Ishikawa (cell line): ENCODE data around the gene ZBTB12.

Source experiments
- CEBPB ChIP-seq: IDR thresholded peaks from 2 replicates; pipeline ENCODE4 v1.6.1; 2012
- CREB1 ChIP-seq: IDR thresholded peaks from 2 replicates; pipeline ENCODE4 v1.6.1; 2012; ENCODE audit warnings: low read depth
- EGR1 ChIP-seq: IDR thresholded peaks from 2 replicates; pipeline ENCODE4 v1.6.1; 2012
- EP300 ChIP-seq: IDR thresholded peaks from 2 replicates; pipeline ENCODE4 v1.6.1; 2012; ENCODE audit warnings: borderline replicate concordance
- FOXM1 ChIP-seq: IDR thresholded peaks from 2 replicates; pipeline ENCODE4 v1.6.1; 2012; ENCODE audit warnings: low read depth, borderline replicate concordance
- MAX ChIP-seq: IDR thresholded peaks from 2 replicates; pipeline ENCODE4 v1.6.1; 2012
- NFIC ChIP-seq: IDR thresholded peaks from 2 replicates; pipeline ENCODE4 v1.6.1; 2012
- RAD21 ChIP-seq: IDR thresholded peaks from 2 replicates; pipeline ENCODE4 v1.6.1; 2012; ENCODE audit warnings: low read depth
- REST ChIP-seq: IDR thresholded peaks from 2 replicates; pipeline ENCODE4 v1.6.1; 2012; ENCODE audit warnings: low read depth, mild to moderate bottlenecking
- TAF1 ChIP-seq: IDR thresholded peaks from 2 replicates; pipeline ENCODE4 v1.6.1; 2012; ENCODE audit warnings: low read depth, mild to moderate bottlenecking
- TEAD4 ChIP-seq: IDR thresholded peaks from 2 replicates; pipeline ENCODE4 v1.6.1; 2012
- YY1 ChIP-seq: IDR thresholded peaks from 2 replicates; pipeline ENCODE4 v1.6.1; 2012; ENCODE audit warnings: low read depth
- TF ChIP-seq, protein P1 (sequence below): IDR thresholded peaks from 2 replicates; pipeline ENCODE4 v1.6.1; 2012

GRCh38 chr6:31947070-31947675 is 45.3 kb upstream of the ZBTB12 start:
- TF ChIP-seq YY1 (no peak), CEBPB (no peak), EP300 (no peak), CREB1 (no peak), EGR1 (no peak), TAF1 (no peak), TEAD4 (no peak), NFIC (no peak), FOXM1 (no peak), RAD21 (no peak), MAX (no peak), REST (no peak)
- TF ChIP-seq, protein P1, sequence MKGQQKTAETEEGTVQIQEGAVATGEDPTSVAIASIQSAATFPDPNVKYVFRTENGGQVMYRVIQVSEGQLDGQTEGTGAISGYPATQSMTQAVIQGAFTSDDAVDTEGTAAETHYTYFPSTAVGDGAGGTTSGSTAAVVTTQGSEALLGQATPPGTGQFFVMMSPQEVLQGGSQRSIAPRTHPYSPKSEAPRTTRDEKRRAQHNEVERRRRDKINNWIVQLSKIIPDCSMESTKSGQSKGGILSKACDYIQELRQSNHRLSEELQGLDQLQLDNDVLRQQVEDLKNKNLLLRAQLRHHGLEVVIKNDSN, result no peak
